HG03139 (cell line): ENCODE measurements around the gene KCNQ1.

ENCODE experiments used
- ATAC-seq: cut with Tn5 transposase; IDR thresholded peaks from one replicate; pipeline ENCODE4 v1.9.1; 2021; ENCODE audit not compliant: unreplicated experiment

KCNQ1 gene

GRCh38 chr11:2644844-2645778 is 200.3 kb downstream of the KCNQ1 start:
- ATAC-seq, result no peak

DNA sequence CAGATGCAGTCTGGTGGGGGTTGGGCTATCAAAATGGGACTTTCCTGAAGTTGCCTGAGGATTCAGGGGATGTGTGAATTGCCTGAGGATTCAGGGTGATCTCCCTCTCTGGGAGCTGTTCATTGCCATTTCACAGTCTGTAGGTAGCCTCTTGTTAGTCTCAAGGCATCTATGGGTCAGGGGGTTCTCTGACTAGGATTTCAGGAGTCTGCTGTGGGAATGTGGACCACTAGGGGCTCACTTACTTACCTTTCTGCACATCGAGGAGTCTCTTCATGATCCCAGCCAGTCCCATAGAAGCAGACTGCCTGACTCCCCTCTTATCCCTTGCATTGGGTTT is 200.9 kb downstream of the KCNQ1 start:
- no peak for ATAC-seq

GRCh38 chr11:2647167-2647566 is 202.4 kb downstream of the KCNQ1 start:
- ATAC-seq, result no peak

GRCh38 chr11:2647953-2648352 is 203.1 kb downstream of the KCNQ1 start:
- no peak for ATAC-seq

GRCh38 chr11:2649400-2649799 is 204.6 kb downstream of the KCNQ1 start:
- no peak for ATAC-seq

- ATAC-seq, result no peak
Measured at GRCh38 chr11:2649848-2650247, 205.0 kb downstream of the KCNQ1 start.

DNA sequence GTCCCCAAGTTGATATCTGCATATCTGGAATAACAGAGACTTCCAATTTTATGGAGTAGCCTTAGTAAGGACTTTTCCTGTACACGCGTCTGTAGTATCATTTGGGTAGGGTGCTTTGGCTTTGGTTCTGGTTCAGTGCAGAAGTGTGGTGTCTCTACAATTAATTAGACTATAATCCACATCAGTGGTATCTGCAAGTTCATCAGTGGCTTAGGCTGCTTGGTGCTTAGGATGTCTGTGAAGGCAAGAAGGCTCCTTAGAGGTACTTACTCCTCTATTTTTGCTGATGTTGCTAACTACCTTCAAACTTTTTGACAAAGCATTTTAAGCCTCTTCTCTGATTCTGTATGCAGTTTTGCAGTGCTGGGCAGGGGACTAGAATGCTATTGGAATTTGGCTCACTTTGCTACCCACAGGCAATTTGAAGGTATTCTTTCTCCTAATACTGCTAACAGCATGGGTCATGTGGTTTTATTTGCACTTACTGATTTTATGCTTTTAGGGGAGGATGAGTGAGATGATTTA is 205.6 kb downstream of the KCNQ1 start:
- no peak for ATAC-seq

DNA sequence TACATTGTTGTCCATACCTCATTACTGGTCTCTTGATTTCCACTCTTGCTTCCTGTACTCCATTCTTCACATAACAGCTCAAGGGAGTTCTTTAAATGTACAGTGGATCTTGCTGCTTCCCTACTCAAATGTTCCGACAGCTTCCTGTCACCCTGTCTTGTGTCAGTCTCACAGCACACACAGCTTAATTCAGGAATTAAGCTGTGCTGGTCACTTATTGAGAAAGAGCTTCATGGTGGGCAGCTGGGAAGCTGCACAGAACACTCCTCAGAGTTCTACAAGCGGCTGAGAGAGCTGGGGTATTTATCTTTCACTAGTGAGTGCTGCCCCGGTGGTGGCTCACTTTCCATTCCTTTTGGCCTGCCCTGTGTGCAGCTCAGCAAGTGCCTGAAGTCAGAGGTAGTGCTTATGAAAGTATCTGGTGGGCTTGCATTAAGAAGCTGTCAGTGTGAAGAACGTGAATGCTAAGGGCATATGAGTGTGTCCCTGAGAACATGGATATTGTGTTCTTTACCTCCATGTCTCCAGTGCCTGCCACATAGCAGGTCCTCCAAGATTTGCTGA is 206.3 kb downstream of the KCNQ1 start:
- no peak for ATAC-seq

GRCh38 chr11:2651826-2652271 is 207.0 kb downstream of the KCNQ1 start:
- no peak for ATAC-seq

DNA sequence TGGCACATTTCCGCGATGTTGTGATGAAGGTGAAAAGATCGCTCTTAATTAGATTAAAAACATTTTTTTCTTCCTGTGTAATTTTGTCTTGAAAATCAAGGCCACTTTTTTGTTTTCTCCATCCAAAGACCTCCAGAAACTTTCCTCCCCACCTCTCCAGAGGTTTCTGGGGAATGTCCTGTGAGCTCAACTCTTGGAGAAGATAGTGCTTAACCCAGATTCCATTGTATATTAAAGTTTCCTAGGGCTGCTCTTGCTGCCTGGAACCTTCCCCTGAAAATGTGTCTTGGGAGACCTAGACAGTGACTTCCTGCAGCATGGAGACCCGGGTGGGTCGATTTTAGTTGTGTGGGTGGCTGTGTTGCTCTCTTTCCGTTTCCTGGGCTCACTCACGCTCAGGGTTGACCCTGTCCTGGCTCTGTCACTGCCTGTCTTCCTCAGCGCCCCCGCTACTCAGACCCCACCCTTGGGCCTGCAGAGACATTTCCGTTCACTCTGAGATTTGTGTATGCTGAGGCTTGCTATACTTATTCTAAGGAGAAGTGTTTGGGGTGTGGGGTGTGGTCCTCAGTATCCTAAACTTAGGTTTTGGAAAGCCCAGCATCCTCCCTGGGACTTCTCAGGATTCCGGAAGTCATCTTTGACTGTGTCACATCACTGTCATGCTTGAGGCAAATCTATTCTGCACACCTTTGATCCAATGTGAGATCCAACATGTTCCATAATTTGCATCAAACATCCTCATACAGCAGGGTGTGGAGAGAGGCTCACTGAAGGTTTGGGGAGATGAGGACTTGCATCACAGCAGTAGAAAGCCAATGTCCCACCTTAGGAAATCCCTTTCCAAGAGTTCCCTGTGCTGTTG is 207.8 kb downstream of the KCNQ1 start:
- no peak for ATAC-seq

DNA sequence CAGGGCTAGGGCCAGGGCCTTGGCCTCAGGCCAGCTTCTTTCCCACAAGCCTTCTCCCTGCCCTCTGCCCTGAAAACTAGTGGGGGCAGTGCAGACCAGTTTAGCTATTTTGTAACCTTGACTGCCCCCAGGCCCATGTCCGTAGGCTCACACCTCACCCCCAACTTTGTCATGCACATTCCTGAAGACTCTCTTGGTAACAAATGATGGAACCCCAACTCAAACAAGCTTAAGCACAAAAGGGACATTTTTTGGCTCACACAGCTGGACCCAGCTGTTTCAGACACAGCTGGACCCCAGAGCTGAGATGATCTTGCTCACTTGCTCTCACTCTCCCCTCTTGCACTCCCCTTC is 208.4 kb downstream of the KCNQ1 start:
- ATAC-seq, result no peak

GRCh38 chr11:2653930-2654739 is 209.3 kb downstream of the KCNQ1 start:
- ATAC-seq, result no peak

GRCh38 chr11:2655016-2655719 is 210.4 kb downstream of the KCNQ1 start:
- ATAC-seq, result no peak

DNA sequence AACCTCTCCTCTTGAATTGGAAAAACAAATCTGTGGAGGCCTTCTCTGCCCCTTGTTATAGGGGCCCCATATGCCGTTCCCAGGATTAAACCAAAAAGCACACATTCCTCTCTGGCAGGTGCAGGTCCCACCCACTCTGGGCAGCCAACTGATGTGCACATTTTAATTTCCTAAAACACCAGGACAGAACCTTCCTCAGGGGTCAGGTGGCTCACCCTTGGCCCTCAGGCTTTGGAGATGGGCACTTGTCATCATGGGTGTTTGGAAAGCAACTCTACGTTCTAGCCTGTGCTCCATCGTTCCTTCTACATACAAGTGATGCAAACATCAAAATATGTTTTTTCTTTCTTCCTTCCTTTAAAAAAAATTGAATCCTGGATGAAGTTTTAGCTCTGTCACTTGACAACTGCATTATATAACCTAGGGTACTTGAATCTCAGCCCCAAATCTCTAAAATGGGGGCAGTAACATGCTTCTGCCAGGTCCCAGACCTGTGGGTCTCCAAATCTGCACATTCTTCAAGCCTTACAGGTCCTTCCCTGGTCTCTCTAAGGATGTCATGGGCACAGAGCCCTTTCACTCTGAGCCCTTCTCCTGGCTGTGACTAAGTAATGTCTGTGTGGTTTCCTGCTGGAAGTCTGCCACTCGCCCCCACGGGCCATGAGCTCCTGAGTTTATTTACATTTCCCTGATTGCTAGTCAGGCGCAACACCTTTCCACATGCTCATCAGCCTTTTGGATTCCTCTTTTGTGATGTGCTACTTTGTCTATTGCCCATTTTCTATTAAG is 211.2 kb downstream of the KCNQ1 start:
- ATAC-seq, result no peak

DNA sequence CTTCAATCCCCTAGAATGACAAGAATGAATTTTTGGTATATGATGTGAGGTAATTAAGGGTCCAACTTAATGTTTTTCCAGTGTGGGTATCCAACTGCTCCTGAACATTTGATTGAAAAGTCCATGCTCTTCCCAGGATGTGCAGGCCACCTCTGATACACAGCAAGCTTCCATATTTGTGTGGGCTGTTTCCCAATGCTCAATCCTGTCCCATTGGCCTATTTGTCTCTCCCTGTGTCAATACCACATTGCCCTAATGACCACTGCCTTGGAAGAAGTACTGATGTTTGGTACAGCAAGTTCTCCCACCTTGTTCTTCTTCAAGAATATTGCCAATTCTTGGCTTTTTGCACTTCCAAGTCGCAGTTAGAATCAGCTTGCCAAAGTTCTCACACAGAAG is 212.1 kb downstream of the KCNQ1 start:
- no peak for ATAC-seq

GRCh38 chr11:2657697-2658284 is 213.0 kb downstream of the KCNQ1 start:
- no peak for ATAC-seq

DNA sequence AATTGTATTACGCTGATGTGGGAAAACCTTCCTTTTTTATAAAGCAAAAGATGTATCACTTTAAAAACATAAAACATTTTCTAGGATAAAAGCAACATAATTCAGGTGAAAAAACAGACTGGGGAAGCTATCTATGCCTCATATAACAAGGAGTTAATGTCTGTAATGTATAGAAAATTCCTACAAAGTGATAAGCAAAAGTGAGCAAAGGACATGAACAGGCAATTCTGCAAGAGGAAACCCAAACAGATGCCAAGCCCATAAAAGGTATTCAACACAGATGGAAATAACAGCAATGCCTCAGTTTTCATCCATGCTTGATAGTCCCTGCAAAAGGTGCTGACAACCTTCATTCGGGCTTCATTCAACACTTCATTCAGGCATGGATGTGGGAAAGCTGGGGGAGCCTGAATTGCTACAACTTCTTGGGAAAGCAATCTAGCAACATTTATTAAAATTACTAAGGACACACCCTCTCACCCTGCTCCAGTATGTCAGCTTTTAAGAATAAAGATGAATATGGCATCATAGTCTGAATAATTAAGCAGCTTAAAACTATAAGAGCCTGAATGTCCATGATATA is 215.6 kb downstream of the KCNQ1 start:
- ATAC-seq, result no peak

- ATAC-seq, result no peak
Measured at GRCh38 chr11:2661173-2662023, 216.6 kb downstream of the KCNQ1 start.
